ENCODE results near the gene OSBPL8. TPM values are rescaled to one million over a fixed set of nuclear protein-coding genes. Genes with fewer than 3 reads are reported as not detected.
A peak's percentile ranks its signal among the peaks of the same experiment; 100 is the strongest.
"Not testable (repeated sequence)": the region's sequence is repeated elsewhere in the genome, so short reads cannot be mapped to it uniquely, and the experiment has no call there.

OSBPL8 gene
- total and polyA plus RNA-seq, 9 of the 15 experiments (the other 6 are each of a cell fraction or from before 2014, with no cell fraction given) = 17.4 to 82.7 (median 42.8) TPM

- H3K27ac ChIP-seq (ENCODE audit: extremely low read depth, low read depth, low read length); H3K4me2 ChIP-seq (ENCODE audit: insufficient read depth, low read length); intact Hi-C loops (cut with micrococcal nuclease); DNase-seq (ENCODE audit: extremely low read depth in 1 of 4, low spot score in 3 of 4); H2AFZ ChIP-seq (ENCODE audit: low read depth, low read length); POLR2A ChIA-PET; H3K9ac ChIP-seq (ENCODE audit: insufficient read depth in 1 of 2, low read depth in 2 of 2, low read length in 2 of 2); H3K9me1 ChIP-seq (ENCODE audit: control insufficient read depth, insufficient read depth, low read length); FAIRE-seq; ATAC-seq; H3K4me3 ChIP-seq; H3K79me2 ChIP-seq (ENCODE audit: control insufficient read depth, insufficient read depth, low read length); in situ Hi-C loops (cut with MboI); H3K4me1 ChIP-seq (replicated peaks in 1 of 2; ENCODE audit: control insufficient read depth in 2 of 2, insufficient read depth in 2 of 2, low read length in 2 of 2); H3K27me3 ChIP-seq (ENCODE audit: control insufficient read depth in 2 of 2, insufficient read depth in 2 of 2, low read length in 2 of 2); H4K20me1 ChIP-seq (replicated peaks; ENCODE audit: control insufficient read depth, insufficient read depth, low read length); H3K9me3 ChIP-seq (replicated peaks; ENCODE audit: control insufficient read depth, insufficient read depth, low read depth, low read length); BruUV-seq (replicated peaks); CTCF ChIA-PET (ENCODE audit: low intra/inter-chr PET ratio): not testable (repeated sequence)
- TF ChIP-seq ZNF146 (CRISPR knock-in tag; IDR thresholded peaks at IDR 0.05; ENCODE audit: unreplicated experiment) = peak; percentile 59
- peaks cover 45% of the 10 kb centered on the region for H3K36me3 ChIP-seq (ENCODE audit: control insufficient read depth, insufficient read depth, low read length)
- 91% methylated on average over 1 of the region's 1 CpG for WGBS (ENCODE audit: insufficient coverage, low coverage, missing lambda C conversion rate)
These were observed 182.7 kb downstream of the OSBPL8 start for GRCh38 chr12:76376876-76377275.

GRCh38 chr12:76375939-76376338 is 183.6 kb downstream of the OSBPL8 start:
- in situ Hi-C loops (cut with MboI) = no loop called here
- POLR2A ChIA-PET = no interaction called here
- H3K4me1 ChIP-seq (replicated peaks in 1 of 2; ENCODE audit: control insufficient read depth in 2 of 2, insufficient read depth in 2 of 2, low read length in 2 of 2) = peaks cover 0 to 3% of the 10 kb centered on the region in 2 experiments; a peak in 2 of 5 replicates
- peaks cover 42% of the 10 kb centered on the region for H3K36me3 ChIP-seq (ENCODE audit: control insufficient read depth, insufficient read depth, low read length)
- H3K79me2 ChIP-seq (ENCODE audit: control insufficient read depth, insufficient read depth, low read length) = no peaks in the 10 kb centered on the region
- BruUV-seq (replicated peaks) = no TSS peak
- H3K27me3 ChIP-seq (ENCODE audit: control insufficient read depth in 2 of 2, insufficient read depth in 2 of 2, low read length in 2 of 2) = no peaks in the 10 kb centered on the region
- ATAC-seq (no peak), FAIRE-seq (no peak), DNase-seq (ENCODE audit: extremely low read depth in 1 of 4, low spot score in 3 of 4) (no peak)
- intact Hi-C loops (cut with micrococcal nuclease) = no loop called here
- H3K9me1 ChIP-seq (ENCODE audit: control insufficient read depth, insufficient read depth, low read length) = no peaks in the 10 kb centered on the region
- CTCF ChIA-PET (ENCODE audit: low intra/inter-chr PET ratio) = no interaction called here
- H3K4me2 ChIP-seq (ENCODE audit: insufficient read depth, low read length) = no peak overlapping the region
- H2AFZ ChIP-seq (ENCODE audit: low read depth, low read length) = no peak overlapping the region
- no peaks in the 10 kb centered on the region for H4K20me1 ChIP-seq (replicated peaks; ENCODE audit: control insufficient read depth, insufficient read depth, low read length)
- H3K4me3 ChIP-seq = no peak overlapping the region
- no peak overlapping the region for H3K27ac ChIP-seq (ENCODE audit: extremely low read depth, low read depth, low read length)
- no peak overlapping the region for H3K9ac ChIP-seq (ENCODE audit: insufficient read depth in 1 of 2, low read depth in 2 of 2, low read length in 2 of 2)
- no peaks in the 10 kb centered on the region for H3K9me3 ChIP-seq (replicated peaks; ENCODE audit: control insufficient read depth, insufficient read depth, low read depth, low read length)
- TF ChIP-seq ZNF324 (CRISPR knock-in tag; IDR thresholded peaks at IDR 0.05) = no peak
- TF ChIP-seq MAZ (CRISPR knock-in tag; conservative IDR thresholded peaks at IDR 0.05 in 1 of 2, IDR thresholded peaks at IDR 0.05 in 1 of 2) = no peak
- no peak for TF ChIP-seq ZSCAN29 (IDR thresholded peaks at IDR 0.05)
- no peak for TF ChIP-seq MIER1 (IDR thresholded peaks at IDR 0.05; ENCODE audit: low read depth)
- TF ChIP-seq PURB (CRISPR knock-in tag; IDR thresholded peaks at IDR 0.05; ENCODE audit: low read depth) = no peak
- no peak for TF ChIP-seq PHF20 (IDR thresholded peaks at IDR 0.05; ENCODE audit: partially characterized antibody)
- no peak for TF ChIP-seq ZNF436 (CRISPR knock-in tag; IDR thresholded peaks at IDR 0.05)
- no peak for TF ChIP-seq ETV5 (CRISPR knock-in tag; IDR thresholded peaks at IDR 0.05; ENCODE audit: low read depth)
- TF ChIP-seq HLTF (IDR thresholded peaks at IDR 0.05) = no peak
- TF ChIP-seq SAFB2 (IDR thresholded peaks at IDR 0.05; ENCODE audit: borderline replicate concordance, low read depth, low read length, severe bottlenecking) = no peak
- no peak for TF ChIP-seq ZNF655 (CRISPR knock-in tag; IDR thresholded peaks at IDR 0.05)
- TF ChIP-seq HDGF (IDR thresholded peaks at IDR 0.05) = no peak
- no peak for TF ChIP-seq ZBTB2 (IDR thresholded peaks at IDR 0.05)
- TF ChIP-seq NFE2L1 (tag; IDR thresholded peaks at IDR 0.05; ENCODE audit: borderline replicate concordance, low read depth) = no peak
- no peak for TF ChIP-seq SNAPC5 (CRISPR knock-in tag; IDR thresholded peaks at IDR 0.05)
- no peak for TF ChIP-seq SMARCB1 (IDR thresholded peaks at IDR 0.05; ENCODE audit: insufficient read length, low read depth)
